Measurements from ENCODE around the gene PDE7B. TPM values are rescaled to one million over a fixed set of nuclear protein-coding genes. Genes with fewer than 3 reads are reported as not detected.
"Not testable (repeated sequence)": the region's sequence is repeated elsewhere in the genome, so short reads cannot be mapped to it uniquely, and the experiment has no call there.

The PDE7B gene
- total RNA-seq, 3 donors from 2014 or later: 0.05 to 0.18 TPM; not detected in 1

- Mint-ChIP-seq H3K4me1 (ENCODE audit: low read depth) (no peaks in the 10 kb centered on the region), H3K9me3 (no peaks in the 10 kb centered on the region), H3K27me3 (ENCODE audit: low read depth) (no peaks in the 10 kb centered on the region), H3K36me3 (ENCODE audit: insufficient read depth) (no peaks in the 10 kb centered on the region), H3K4me3 (no peak overlapping the region)
- ATAC-seq (no peak), DNase-seq (no peak)
These were observed 272.0 kb downstream of the PDE7B start for GRCh38 chr6:136123468-136123867.

DNA sequence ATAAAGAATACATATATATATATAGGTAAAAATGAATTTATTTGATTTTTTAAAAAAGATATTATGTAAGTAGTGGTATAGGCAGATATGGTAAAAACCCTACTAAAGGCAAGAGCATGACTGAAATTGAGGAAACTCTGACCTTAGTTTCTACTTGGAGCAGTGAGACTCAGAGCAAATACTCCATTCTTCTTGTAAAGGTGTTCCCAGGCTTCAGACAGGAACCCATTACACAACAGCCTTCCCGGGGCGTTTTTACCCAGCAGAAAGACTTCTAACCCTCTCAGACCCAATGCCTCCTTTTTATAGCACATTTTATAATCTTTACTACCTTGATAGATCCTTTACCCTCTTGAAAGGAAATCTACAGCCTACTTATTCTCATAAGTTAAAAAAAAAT, 274.1 kb downstream of the PDE7B start:
- Mint-ChIP-seq H3K4me1 (ENCODE audit: low read depth) (no peaks in the 10 kb centered on the region), H3K27me3 (ENCODE audit: low read depth) (no peaks in the 10 kb centered on the region), H3K9me3 (peaks cover 4% of the 10 kb centered on the region), H3K4me3 (no peak overlapping the region), H3K36me3 (ENCODE audit: insufficient read depth) (no peaks in the 10 kb centered on the region)
- no peak for DNase-seq
- ATAC-seq: no peak

DNA sequence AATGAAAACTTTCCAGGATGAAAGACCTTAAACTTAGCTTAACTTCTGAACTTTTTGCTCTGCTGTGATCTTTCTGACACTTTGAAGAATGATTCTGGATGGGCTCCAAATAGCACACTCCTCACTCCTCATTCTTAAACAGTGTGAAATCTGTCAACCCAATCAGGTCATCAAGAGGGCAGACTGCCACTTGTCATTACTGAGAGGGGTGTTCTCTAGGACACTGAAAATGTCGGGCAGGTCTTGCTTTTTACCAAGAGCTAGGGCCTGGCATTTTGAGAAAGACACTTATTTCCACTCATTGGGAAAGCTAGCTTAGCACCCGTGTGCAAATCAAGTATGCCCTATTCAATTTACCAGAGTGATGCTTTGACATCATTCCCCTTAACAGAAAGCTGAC, 276.4 kb downstream of the PDE7B start:
- Mint-ChIP-seq H3K36me3 (ENCODE audit: insufficient read depth) (no peaks in the 10 kb centered on the region), H3K4me1 (ENCODE audit: low read depth) (no peaks in the 10 kb centered on the region), H3K4me3 (no peak overlapping the region), H3K9me3 (peaks cover 4% of the 10 kb centered on the region), H3K27me3 (ENCODE audit: low read depth) (no peaks in the 10 kb centered on the region)
- no peak for DNase-seq
- no peak for ATAC-seq

GRCh38 chr6:136129365-136129764, 277.9 kb downstream of the PDE7B start:
- Mint-ChIP-seq H3K9me3 (peaks cover 4% of the 10 kb centered on the region), H3K4me3 (no peak overlapping the region), H3K36me3 (ENCODE audit: insufficient read depth) (no peaks in the 10 kb centered on the region), H3K27me3 (ENCODE audit: low read depth) (peaks cover 3% of the 10 kb centered on the region), H3K4me1 (ENCODE audit: low read depth) (no peaks in the 10 kb centered on the region)
- no peak for ATAC-seq
- no peak for DNase-seq

GRCh38 chr6:136134268-136134667, 282.8 kb downstream of the PDE7B start:
- no peak for ATAC-seq
- Mint-ChIP-seq H3K9me3 (peaks cover 4% of the 10 kb centered on the region), H3K4me3 (no peak overlapping the region), H3K4me1 (ENCODE audit: low read depth) (no peaks in the 10 kb centered on the region), H3K36me3 (ENCODE audit: insufficient read depth) (no peaks in the 10 kb centered on the region), H3K27me3 (ENCODE audit: low read depth) (peaks cover 3% of the 10 kb centered on the region)
- no peak for DNase-seq

- Mint-ChIP-seq H3K4me3 (no peak overlapping the region), H3K9me3 (peaks cover 4% of the 10 kb centered on the region), H3K27me3 (ENCODE audit: low read depth) (peaks cover 3% of the 10 kb centered on the region), H3K4me1 (ENCODE audit: low read depth) (no peaks in the 10 kb centered on the region), H3K36me3 (ENCODE audit: insufficient read depth) (no peaks in the 10 kb centered on the region)
- ATAC-seq (no peak), DNase-seq (no peak)
These were observed 283.2 kb downstream of the PDE7B start for GRCh38 chr6:136134751-136135150.

- DNase-seq (no peak), ATAC-seq (no peak)
- Mint-ChIP-seq H3K4me1 (ENCODE audit: low read depth) (no peaks in the 10 kb centered on the region), H3K9me3 (no peaks in the 10 kb centered on the region), H3K36me3 (ENCODE audit: insufficient read depth) (no peaks in the 10 kb centered on the region), H3K4me3 (no peak overlapping the region), H3K27me3 (ENCODE audit: low read depth) (peaks cover 3% of the 10 kb centered on the region)
These were observed 284.8 kb downstream of the PDE7B start for GRCh38 chr6:136136274-136136673.

DNA sequence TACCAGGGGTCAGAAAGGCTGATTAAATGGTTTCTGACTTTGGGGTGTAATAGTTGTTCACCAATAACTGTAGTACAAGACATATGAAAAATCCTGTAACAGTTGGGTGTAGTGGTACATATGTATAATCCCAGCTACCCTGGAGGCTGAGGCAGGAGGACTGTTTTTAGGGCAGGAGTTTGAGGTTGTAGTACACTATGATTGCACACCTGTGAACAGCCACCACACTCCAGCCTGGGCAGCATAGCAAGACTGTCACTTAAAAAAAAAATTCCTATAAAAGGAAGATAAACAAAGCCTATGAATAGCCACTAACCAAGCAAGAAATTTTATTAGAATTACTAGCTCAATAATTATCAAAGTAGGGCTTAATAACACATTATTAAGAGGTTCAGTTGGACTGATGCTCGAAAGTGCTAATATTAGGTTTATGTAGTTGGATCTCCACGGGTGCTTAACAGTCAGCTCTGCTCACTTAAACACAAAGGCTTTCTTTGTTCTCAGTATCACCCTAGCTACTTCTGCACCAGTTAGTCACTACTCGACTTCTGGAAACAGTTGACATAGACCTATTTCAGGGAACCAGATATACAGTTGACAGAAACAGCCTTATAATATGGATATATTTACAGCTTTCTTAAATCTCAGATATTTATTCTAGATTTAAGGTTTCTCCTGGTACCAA, 285.6 kb downstream of the PDE7B start:
- H3K27me3 Mint-ChIP-seq (ENCODE audit: low read depth): peaks cover 4% of the 10 kb centered on the region
- H3K36me3 Mint-ChIP-seq (ENCODE audit: insufficient read depth): no peaks in the 10 kb centered on the region
- no peak for ATAC-seq
- H3K4me1 Mint-ChIP-seq (ENCODE audit: low read depth): no peaks in the 10 kb centered on the region
- no peaks in the 10 kb centered on the region for H3K9me3 Mint-ChIP-seq
- no peak overlapping the region for H3K4me3 Mint-ChIP-seq
- DNase-seq: no peak

DNA sequence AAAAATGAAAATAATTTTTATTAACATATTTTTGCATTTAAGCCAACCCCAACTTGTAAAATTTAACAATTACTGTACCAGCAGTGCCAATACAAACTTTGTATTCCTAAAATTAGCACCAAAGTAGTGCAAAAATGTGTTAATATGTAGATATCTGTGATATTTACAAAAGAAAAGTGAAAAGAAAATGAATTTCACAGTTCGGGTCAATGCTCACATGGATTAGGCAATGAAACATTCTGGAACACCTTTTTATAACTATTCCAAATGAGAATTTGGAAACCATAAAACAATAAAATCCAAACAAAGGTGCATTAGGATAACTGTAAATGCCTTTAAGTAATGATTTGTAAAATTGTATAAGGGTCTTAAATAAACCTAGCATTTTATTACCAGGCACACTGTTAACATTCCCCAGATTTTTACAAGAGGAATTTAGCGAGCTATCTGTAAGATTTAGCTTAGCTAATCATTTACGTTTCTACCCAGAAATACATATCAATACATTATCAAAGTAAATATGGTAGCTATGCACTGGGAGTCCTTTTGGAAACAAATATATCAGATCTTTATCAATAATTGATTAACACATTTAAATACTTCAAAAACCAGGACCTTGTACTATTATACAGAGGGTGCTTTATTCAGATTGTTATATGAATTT, 286.4 kb downstream of the PDE7B start:
- H3K4me3 Mint-ChIP-seq: no peak overlapping the region
- H3K36me3 Mint-ChIP-seq (ENCODE audit: insufficient read depth): no peaks in the 10 kb centered on the region
- H3K27me3 Mint-ChIP-seq (ENCODE audit: low read depth): peaks cover 4% of the 10 kb centered on the region
- DNase-seq (no peak), ATAC-seq (no peak)
- H3K4me1 Mint-ChIP-seq (ENCODE audit: low read depth): no peaks in the 10 kb centered on the region
- no peaks in the 10 kb centered on the region for H3K9me3 Mint-ChIP-seq

DNA sequence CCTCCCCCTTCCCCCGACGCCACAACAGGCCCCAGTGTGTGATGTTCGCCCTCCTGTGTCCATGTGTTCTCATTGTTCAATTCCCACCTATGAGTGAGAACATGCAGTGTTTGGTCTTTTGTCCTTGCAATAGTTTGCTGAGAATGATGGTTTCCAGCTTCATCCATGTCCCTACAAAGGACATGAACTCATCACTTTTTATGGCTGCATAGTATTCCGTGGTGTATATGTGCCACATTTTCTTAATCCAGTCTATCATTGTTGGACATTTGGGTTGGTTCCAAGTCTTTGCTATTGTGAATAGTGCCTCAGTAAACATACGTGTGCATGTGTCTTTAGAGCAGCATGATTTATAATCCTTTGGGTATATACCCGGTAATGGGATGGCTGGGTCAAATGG, 287.6 kb downstream of the PDE7B start:
- ATAC-seq; H3K9me3 Mint-ChIP-seq; H3K36me3 Mint-ChIP-seq (ENCODE audit: insufficient read depth); DNase-seq; H3K27me3 Mint-ChIP-seq (ENCODE audit: low read depth); H3K4me1 Mint-ChIP-seq (ENCODE audit: low read depth); H3K4me3 Mint-ChIP-seq: not testable (repeated sequence)

- H3K4me3 Mint-ChIP-seq: no peak overlapping the region
- H3K9me3 Mint-ChIP-seq: no peaks in the 10 kb centered on the region
- no peaks in the 10 kb centered on the region for H3K4me1 Mint-ChIP-seq (ENCODE audit: low read depth)
- no peaks in the 10 kb centered on the region for H3K36me3 Mint-ChIP-seq (ENCODE audit: insufficient read depth)
- peaks cover 1% of the 10 kb centered on the region for H3K27me3 Mint-ChIP-seq (ENCODE audit: low read depth)
- no peak for ATAC-seq
- DNase-seq: no peak
These were observed 292.9 kb downstream of the PDE7B start for GRCh38 chr6:136144251-136145023.

GRCh38 chr6:136146130-136146529, 294.6 kb downstream of the PDE7B start:
- Mint-ChIP-seq H3K27me3 (ENCODE audit: low read depth) (peaks cover 1% of the 10 kb centered on the region), H3K9me3 (no peaks in the 10 kb centered on the region)
- ATAC-seq: no peak

GRCh38 chr6:136147342-136147741, 295.8 kb downstream of the PDE7B start:
- Mint-ChIP-seq H3K27me3 (ENCODE audit: low read depth) (no peaks in the 10 kb centered on the region), H3K36me3 (ENCODE audit: insufficient read depth) (no peaks in the 10 kb centered on the region), H3K4me1 (ENCODE audit: low read depth) (no peaks in the 10 kb centered on the region), H3K4me3 (no peak overlapping the region), H3K9me3 (no peaks in the 10 kb centered on the region)
- no peak for DNase-seq
- no peak for ATAC-seq

More at GRCh38 chr6:136146130-136146529, 294.6 kb downstream of the PDE7B start:
- Mint-ChIP-seq H3K36me3 (ENCODE audit: insufficient read depth) (no peaks in the 10 kb centered on the region), H3K4me3 (no peak overlapping the region), H3K4me1 (ENCODE audit: low read depth) (no peaks in the 10 kb centered on the region)
- DNase-seq: no peak

DNA sequence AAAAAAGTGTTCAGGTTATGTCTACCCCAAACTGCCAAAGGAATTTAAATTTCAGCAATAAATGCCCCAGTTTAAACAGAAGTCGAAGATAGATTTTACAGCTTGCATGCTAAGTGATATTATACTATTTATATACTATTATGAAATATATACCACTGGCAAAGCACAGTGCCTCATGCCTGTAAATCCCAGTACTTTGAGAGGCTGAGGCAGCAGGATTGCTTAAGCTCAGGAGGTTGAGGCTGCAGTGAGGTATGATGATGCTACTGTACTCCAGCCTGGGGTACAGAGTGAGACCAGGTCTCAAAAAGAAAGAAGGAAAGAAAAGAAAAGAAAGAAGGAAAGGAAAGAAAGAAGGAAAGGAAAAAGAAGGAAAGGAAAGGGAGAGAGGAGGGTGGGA, 296.6 kb downstream of the PDE7B start:
- ATAC-seq (no peak), DNase-seq (no peak)
- no peaks in the 10 kb centered on the region for H3K4me1 Mint-ChIP-seq (ENCODE audit: low read depth)
- no peaks in the 10 kb centered on the region for H3K36me3 Mint-ChIP-seq (ENCODE audit: insufficient read depth)
- H3K4me3 Mint-ChIP-seq: no peak overlapping the region
- no peaks in the 10 kb centered on the region for H3K9me3 Mint-ChIP-seq
- H3K27me3 Mint-ChIP-seq (ENCODE audit: low read depth): no peaks in the 10 kb centered on the region

- no peaks in the 10 kb centered on the region for H3K9me3 Mint-ChIP-seq
- H3K4me3 Mint-ChIP-seq: no peak overlapping the region
- H3K27me3 Mint-ChIP-seq (ENCODE audit: low read depth): no peaks in the 10 kb centered on the region
- no peak for ATAC-seq
- DNase-seq: no peak
- H3K36me3 Mint-ChIP-seq (ENCODE audit: insufficient read depth): no peaks in the 10 kb centered on the region
- no peaks in the 10 kb centered on the region for H3K4me1 Mint-ChIP-seq (ENCODE audit: low read depth)
These were observed 297.0 kb downstream of the PDE7B start for GRCh38 chr6:136148523-136148922.

Measured in activated T-cell treated with anti-CD3 and anti-CD28 coated beads, Interleukin-2, amount 50 U/mL, for 4 hours (primary cell).